HepG2 (cell line): ENCODE data around the gene ARHGAP10.

Experiments used
- MXI1 ChIP-seq: IDR thresholded peaks from 3 replicates; pipeline ENCODE4 v1.6.1; 2012; ENCODE audit warnings: low read depth, low read length, inconsistent platforms, borderline replicate concordance
- PATZ1 ChIP-seq: sonication (generic); formaldehyde crosslinking; IDR thresholded peaks from 2 replicates; pipeline ENCODE4 v1.4.0; 2020; ENCODE audit warnings: missing genetic modification reagents
- ZSCAN20 ChIP-seq: sonication (generic); formaldehyde crosslinking; IDR thresholded peaks from 2 replicates; pipeline ENCODE4 v1.4.0; 2020; ENCODE audit warnings: missing genetic modification reagents, mild to moderate bottlenecking, borderline replicate concordance
- TF ChIP-seq, protein P1 (sequence below): sonication (generic); formaldehyde crosslinking; IDR thresholded peaks from 2 replicates; pipeline ENCODE4 v1.5.0; 2020; ENCODE audit warnings: mild to moderate bottlenecking, missing genetic modification reagents, moderate library complexity

- TF ChIP-seq MXI1 (no peak), PATZ1 (no peak), ZSCAN20 (no peak)
- TF ChIP-seq, protein P1, sequence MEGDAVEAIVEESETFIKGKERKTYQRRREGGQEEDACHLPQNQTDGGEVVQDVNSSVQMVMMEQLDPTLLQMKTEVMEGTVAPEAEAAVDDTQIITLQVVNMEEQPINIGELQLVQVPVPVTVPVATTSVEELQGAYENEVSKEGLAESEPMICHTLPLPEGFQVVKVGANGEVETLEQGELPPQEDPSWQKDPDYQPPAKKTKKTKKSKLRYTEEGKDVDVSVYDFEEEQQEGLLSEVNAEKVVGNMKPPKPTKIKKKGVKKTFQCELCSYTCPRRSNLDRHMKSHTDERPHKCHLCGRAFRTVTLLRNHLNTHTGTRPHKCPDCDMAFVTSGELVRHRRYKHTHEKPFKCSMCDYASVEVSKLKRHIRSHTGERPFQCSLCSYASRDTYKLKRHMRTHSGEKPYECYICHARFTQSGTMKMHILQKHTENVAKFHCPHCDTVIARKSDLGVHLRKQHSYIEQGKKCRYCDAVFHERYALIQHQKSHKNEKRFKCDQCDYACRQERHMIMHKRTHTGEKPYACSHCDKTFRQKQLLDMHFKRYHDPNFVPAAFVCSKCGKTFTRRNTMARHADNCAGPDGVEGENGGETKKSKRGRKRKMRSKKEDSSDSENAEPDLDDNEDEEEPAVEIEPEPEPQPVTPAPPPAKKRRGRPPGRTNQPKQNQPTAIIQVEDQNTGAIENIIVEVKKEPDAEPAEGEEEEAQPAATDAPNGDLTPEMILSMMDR (CRISPR knock-in tag) = no peak
Measured at GRCh38 chr4:148069895-148070178, 337.9 kb downstream of the ARHGAP10 start.
